SU-DHL-6 (cell line): ENCODE data around the gene RPL7A.
A peak's percentile ranks its signal among the peaks of the same experiment; 100 is the strongest.

Experiments used
- H2AFZ ChIP-seq: fragments of 200-600 bp; sonication (generic); 2 replicates; pipeline ENCODE4 v1.6.1; 2014; ENCODE audit warnings: low read depth, mild to moderate bottlenecking, moderate library complexity, mixed read lengths, antibody characterized with exemption, low read length; ENCODE audit not compliant: severe bottlenecking
- H3F3A ChIP-seq: fragments of 200-600 bp; shearing (Covaris generic); 2 replicates; pipeline ENCODE4 v1.6.0; 2016; ENCODE audit warnings: antibody characterized with exemption, mild to moderate bottlenecking; ENCODE audit not compliant: insufficient read depth
- H3K27ac ChIP-seq: fragments of 200-600 bp; sonication (generic); 2 replicates; pipeline ENCODE4 v1.5.1; 2016; ENCODE audit warnings: low read depth, mild to moderate bottlenecking, low read length, moderate library complexity, mixed read lengths
- H3K27me3 ChIP-seq: fragments of 200-600 bp; sonication (generic), shearing (Covaris generic); 2 replicates; pipeline ENCODE4 v1.6.0; 2014; ENCODE audit warnings: mild to moderate bottlenecking, low read length
- H3K36me3 ChIP-seq: fragments of 200-600 bp; sonication (generic); 2 replicates; pipeline ENCODE4 v1.6.1; 2014; ENCODE audit warnings: mild to moderate bottlenecking, low read length, mixed read lengths
- H3K4me2 ChIP-seq: fragments of 300-600, 200-600 bp; shearing (Covaris generic), sonication (generic); 2 replicates; pipeline ENCODE4 v1.6.0; 2014; ENCODE audit warnings: low read length, low read depth, mild to moderate bottlenecking; ENCODE audit not compliant: poor library complexity, severe bottlenecking
- H3K4me3 ChIP-seq: fragments of 200-600 bp; sonication (generic); 2 replicates; pipeline ENCODE4 v1.5.1; 2014; ENCODE audit warnings: antibody characterized with exemption, low read length, mild to moderate bottlenecking, mixed read lengths; ENCODE audit not compliant: insufficient read depth, poor library complexity, severe bottlenecking
- H3K79me2 ChIP-seq: fragments of 200-600 bp; sonication (generic); 2 replicates; pipeline ENCODE4 v1.6.1; 2014; ENCODE audit warnings: mild to moderate bottlenecking, low read length, moderate library complexity; ENCODE audit not compliant: insufficient read depth
- H3K9ac ChIP-seq: fragments of 200-600 bp; sonication (generic); 2 replicates; pipeline ENCODE4 v1.7.0; 2014; ENCODE audit warnings: mild to moderate bottlenecking, low read length
- H3K9me2 ChIP-seq: fragments of 200-600 bp; sonication (generic); replicated peaks from 2 replicates; pipeline ENCODE4 v1.6.1; 2014; ENCODE audit warnings: low read length; ENCODE audit not compliant: insufficient read depth
- H3K9me3 ChIP-seq: fragments of 200-600 bp; sonication (generic); 2 replicates; pipeline ENCODE4 v1.6.1; 2014; ENCODE audit warnings: low read length, mixed read lengths; ENCODE audit not compliant: insufficient read depth
- H4K20me1 ChIP-seq: fragments of 200-600 bp; sonication (generic); 2 replicates; pipeline ENCODE4 v1.6.1; 2014; ENCODE audit warnings: low read depth, mild to moderate bottlenecking, antibody characterized with exemption, low read length, moderate library complexity, mixed read lengths
- EZH2phosphoT487 ChIP-seq: fragments of 200-600 bp; sonication (generic), shearing (Covaris generic); conservative IDR thresholded peaks from 2 replicates; pipeline ENCODE4 v1.6.1; 2018; ENCODE audit warnings: mild to moderate bottlenecking, antibody characterized with exemption, low read length, moderate library complexity, mixed read lengths
- TF ChIP-seq, protein P1 (sequence below): fragments of 200-600 bp; sonication (generic); IDR thresholded peaks from one replicate; pipeline ENCODE4 v1.5.1; 2017; ENCODE audit warnings: antibody characterized with exemption, mild to moderate bottlenecking, low read length, moderate library complexity; ENCODE audit not compliant: insufficient read depth, poor library complexity, severe bottlenecking

Gene RPL7A

DNA sequence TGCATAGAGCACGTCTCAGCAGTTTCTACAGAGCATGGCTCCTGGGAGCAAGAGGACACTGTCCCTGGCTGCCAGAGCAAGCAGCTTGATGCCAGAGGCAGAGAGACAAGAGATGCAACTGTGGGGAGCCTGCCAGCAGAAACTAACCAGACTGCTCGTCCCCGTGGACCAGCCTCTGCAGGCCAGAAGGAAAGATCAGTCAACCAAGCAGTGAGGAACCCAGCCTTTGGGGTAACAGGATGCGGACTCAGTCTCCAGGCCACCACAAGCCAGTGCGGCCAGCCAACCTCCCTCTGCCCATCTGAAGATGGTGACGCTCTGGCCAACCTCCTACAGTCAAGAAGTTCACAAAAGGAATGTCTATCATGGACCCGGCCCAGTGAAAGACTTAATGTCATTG lies 24.1 kb downstream of the RPL7A start:
- H3K36me3 ChIP-seq = no peaks in the 10 kb centered on the region
- H3K27ac ChIP-seq = no peak overlapping the region
- no peaks in the 10 kb centered on the region for H3K27me3 ChIP-seq

DNA sequence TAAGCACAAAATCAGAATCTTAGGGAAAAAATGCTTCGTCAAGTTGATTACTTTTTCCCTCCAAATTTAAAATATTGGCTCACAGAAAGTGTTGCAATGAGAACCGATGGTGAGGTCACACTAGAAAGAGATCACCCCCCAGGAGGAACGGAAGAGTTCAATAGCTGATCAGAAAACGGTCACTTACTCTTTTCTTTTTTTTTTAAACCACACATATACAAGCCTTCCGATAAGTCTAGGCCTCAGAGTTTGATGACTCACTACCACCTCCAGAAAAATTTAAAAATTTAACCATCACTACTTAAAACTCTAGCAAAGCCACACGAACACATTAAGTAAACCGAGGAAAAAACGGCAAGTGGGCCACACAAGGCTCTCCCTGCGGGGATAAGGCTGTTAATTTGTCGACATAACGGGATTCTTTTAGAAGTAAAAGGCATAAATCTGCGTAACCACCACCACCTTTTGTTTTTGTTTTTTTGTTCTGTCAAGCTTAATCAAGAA lies 26.6 kb downstream of the RPL7A start:
- H3F3A ChIP-seq = peaks cover 5% of the 10 kb centered on the region; the same call in 1 of the 2 replicates
- TF ChIP-seq, protein P1, sequence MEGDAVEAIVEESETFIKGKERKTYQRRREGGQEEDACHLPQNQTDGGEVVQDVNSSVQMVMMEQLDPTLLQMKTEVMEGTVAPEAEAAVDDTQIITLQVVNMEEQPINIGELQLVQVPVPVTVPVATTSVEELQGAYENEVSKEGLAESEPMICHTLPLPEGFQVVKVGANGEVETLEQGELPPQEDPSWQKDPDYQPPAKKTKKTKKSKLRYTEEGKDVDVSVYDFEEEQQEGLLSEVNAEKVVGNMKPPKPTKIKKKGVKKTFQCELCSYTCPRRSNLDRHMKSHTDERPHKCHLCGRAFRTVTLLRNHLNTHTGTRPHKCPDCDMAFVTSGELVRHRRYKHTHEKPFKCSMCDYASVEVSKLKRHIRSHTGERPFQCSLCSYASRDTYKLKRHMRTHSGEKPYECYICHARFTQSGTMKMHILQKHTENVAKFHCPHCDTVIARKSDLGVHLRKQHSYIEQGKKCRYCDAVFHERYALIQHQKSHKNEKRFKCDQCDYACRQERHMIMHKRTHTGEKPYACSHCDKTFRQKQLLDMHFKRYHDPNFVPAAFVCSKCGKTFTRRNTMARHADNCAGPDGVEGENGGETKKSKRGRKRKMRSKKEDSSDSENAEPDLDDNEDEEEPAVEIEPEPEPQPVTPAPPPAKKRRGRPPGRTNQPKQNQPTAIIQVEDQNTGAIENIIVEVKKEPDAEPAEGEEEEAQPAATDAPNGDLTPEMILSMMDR = no peak
- TF ChIP-seq EZH2phosphoT487 = no peak
- H3K9me3 ChIP-seq = no peaks in the 10 kb centered on the region
- H3K36me3 ChIP-seq = no peaks in the 10 kb centered on the region
- no peaks in the 10 kb centered on the region for H3K9me2 ChIP-seq
- no peaks in the 10 kb centered on the region; the same call in 1 of the 2 replicates for H4K20me1 ChIP-seq
- peak overlapping the region; percentile 99 for H3K4me2 ChIP-seq
- H3K4me3 ChIP-seq = peak overlapping the region; percentile 99
- no peaks in the 10 kb centered on the region for H3K27me3 ChIP-seq
- peak overlapping the region; percentile 30; the same call in 1 of the 2 replicates for H3K27ac ChIP-seq
- peak overlapping the region; percentile 35 for H2AFZ ChIP-seq
- H3K9ac ChIP-seq = peak overlapping the region; percentile 79
- peaks cover 57% of the 10 kb centered on the region for H3K79me2 ChIP-seq

More for the DNA sequence above, 24.1 kb downstream of the RPL7A start:
- Histone ChIP-seq H3K4me3 (no peak overlapping the region), H3K79me2 (peaks cover 77% of the 10 kb centered on the region), H2AFZ (no peak overlapping the region), H3K9ac (no peak overlapping the region), H3K4me2 (no peak overlapping the region), H4K20me1 (no peaks in the 10 kb centered on the region; the same call in 1 of the 2 replicates), H3K9me2 (no peaks in the 10 kb centered on the region), H3K9me3 (no peaks in the 10 kb centered on the region), H3F3A (peaks cover 5% of the 10 kb centered on the region; the same call in 1 of the 2 replicates)
- TF ChIP-seq, protein P1 = no peak
- TF ChIP-seq EZH2phosphoT487 = no peak

DNA sequence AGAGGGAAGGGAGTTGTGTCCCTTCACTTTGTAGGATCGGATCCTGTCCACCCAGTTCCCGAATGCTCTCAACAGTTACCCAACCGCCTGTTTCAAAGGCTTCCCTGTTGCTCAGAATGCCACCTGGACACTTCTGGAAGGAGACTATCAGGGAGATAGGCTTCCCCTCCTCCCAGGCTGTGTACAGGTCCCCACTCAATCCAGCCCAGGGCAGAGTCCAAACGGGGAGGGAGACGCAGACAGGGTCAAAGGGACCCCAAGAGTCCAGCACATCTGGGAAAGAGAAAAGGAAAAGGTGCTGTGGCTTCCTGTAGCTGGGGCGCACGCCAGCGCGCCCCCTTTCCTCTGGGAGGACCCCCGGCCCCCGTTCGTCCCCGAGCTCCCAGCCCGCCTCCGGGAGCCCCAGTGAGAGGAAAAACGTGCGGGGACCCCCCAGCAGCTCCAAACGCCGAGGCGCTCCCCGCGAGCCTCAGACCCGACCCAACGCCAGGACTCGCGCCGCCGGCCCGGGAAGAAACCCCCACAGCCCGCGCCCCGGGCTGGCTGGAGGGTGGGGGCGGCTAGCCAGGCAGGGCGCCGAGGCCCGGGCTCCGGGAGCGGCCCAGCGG lies 27.2 kb downstream of the RPL7A start:
- H3K36me3 ChIP-seq = no peaks in the 10 kb centered on the region
- H3K4me3 ChIP-seq = peak overlapping the region; percentile 99
- no peaks in the 10 kb centered on the region for H3K9me3 ChIP-seq
- no peaks in the 10 kb centered on the region for H3K9me2 ChIP-seq
- H2AFZ ChIP-seq = peak overlapping the region; percentile 35
- TF ChIP-seq, protein P1 = peak; percentile 39
- TF ChIP-seq EZH2phosphoT487 = no peak
- H3K27ac ChIP-seq = peak overlapping the region; percentile 30
- H3F3A ChIP-seq = peaks cover 5% of the 10 kb centered on the region; the same call in 1 of the 2 replicates
- H3K9ac ChIP-seq = peak overlapping the region; percentile 79
- H3K4me2 ChIP-seq = peak overlapping the region; percentile 99
- peaks cover 52% of the 10 kb centered on the region for H3K79me2 ChIP-seq
- H3K27me3 ChIP-seq = no peaks in the 10 kb centered on the region
- H4K20me1 ChIP-seq = no peaks in the 10 kb centered on the region; the same call in 1 of the 2 replicates
